Endothelial cell of umbilical vein (primary cell): ENCODE measurements around the gene ZNF385D.

Experiments
- CTCF ChIP-seq, 2 donors: IDR thresholded peaks; 1 replicate in 1 of 2; 2 replicates in 1 of 2; pipeline ENCODE4 v1.5.1; 2011; ENCODE audit warnings: low read length in 2 of 2, mild to moderate bottlenecking in 2 of 2, moderate library complexity in 2 of 2, control low read depth in 1 of 2, inconsistent platforms in 1 of 2, low read depth in 1 of 2; ENCODE audit not compliant: insufficient read depth in 1 of 2; ENCODE audit errors: extremely low read depth in 1 of 2
- EZH2 ChIP-seq: IDR thresholded peaks from 2 replicates; pipeline ENCODE4 v1.6.1; 2012; ENCODE audit warnings: borderline replicate concordance, low read depth, mild to moderate bottlenecking, moderate library complexity, low read length, inconsistent platforms; ENCODE audit not compliant: severe bottlenecking
- GATA2 ChIP-seq: IDR thresholded peaks from 2 replicates; pipeline ENCODE4 v1.7.0; 2011; ENCODE audit warnings: low read depth, mild to moderate bottlenecking, moderate library complexity, mixed read lengths, low read length; ENCODE audit not compliant: insufficient read length, insufficient read depth
- POLR2A ChIP-seq: IDR thresholded peaks from 2 replicates; pipeline ENCODE4 v1.6.1; 2012; ENCODE audit warnings: low read depth, mild to moderate bottlenecking, control low read depth, low read length
- POLR2AphosphoS5 ChIP-seq: IDR thresholded peaks from 2 replicates; pipeline ENCODE4 v1.6.1; 2012; ENCODE audit warnings: low read depth, mild to moderate bottlenecking, control low read depth, low read length, moderate library complexity; ENCODE audit not compliant: insufficient read depth
- TF ChIP-seq, protein P1 (sequence below): IDR thresholded peaks from 2 replicates; pipeline ENCODE4 v1.6.1; 2011; ENCODE audit not compliant: insufficient read depth, insufficient read length

DNA sequence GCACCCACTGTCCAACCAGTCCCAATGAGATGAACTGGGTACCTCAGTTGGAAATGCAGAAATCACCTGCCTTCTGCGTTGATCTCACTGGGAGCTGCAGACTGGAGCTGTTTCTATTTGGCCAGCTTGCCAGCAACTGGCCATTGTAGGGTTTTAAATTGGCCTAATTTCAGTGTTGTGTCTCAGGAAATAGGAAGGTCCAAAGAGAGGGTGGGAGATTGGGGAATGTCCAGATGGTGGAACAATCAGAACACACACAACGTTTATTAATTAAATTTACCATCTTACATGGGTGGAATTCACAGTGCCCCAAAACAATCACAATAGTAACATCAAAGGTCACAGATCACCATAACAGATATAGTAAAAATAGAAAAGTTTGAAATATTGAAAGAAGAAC, 189.5 kb downstream of the ZNF385D start:
- TF ChIP-seq CTCF (IDR thresholded peaks at IDR 0.05; ENCODE audit: extremely low read depth in 1 of 2, insufficient read depth in 1 of 2, low read depth in 1 of 2, low read length in 2 of 2) (no peak), EZH2 (no peak), POLR2A (no peak), POLR2AphosphoS5 (no peak), GATA2 (no peak)
- TF ChIP-seq, protein P1, sequence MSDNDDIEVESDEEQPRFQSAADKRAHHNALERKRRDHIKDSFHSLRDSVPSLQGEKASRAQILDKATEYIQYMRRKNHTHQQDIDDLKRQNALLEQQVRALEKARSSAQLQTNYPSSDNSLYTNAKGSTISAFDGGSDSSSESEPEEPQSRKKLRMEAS, result no peak
